DMS79 (cell line): ENCODE data around the gene GLA.

Source experiments
- DNase-seq: peaks from one replicate; lab custom pipeline; 2025; lab: John Stamatoyannopoulos, UW

GLA gene

DNA sequence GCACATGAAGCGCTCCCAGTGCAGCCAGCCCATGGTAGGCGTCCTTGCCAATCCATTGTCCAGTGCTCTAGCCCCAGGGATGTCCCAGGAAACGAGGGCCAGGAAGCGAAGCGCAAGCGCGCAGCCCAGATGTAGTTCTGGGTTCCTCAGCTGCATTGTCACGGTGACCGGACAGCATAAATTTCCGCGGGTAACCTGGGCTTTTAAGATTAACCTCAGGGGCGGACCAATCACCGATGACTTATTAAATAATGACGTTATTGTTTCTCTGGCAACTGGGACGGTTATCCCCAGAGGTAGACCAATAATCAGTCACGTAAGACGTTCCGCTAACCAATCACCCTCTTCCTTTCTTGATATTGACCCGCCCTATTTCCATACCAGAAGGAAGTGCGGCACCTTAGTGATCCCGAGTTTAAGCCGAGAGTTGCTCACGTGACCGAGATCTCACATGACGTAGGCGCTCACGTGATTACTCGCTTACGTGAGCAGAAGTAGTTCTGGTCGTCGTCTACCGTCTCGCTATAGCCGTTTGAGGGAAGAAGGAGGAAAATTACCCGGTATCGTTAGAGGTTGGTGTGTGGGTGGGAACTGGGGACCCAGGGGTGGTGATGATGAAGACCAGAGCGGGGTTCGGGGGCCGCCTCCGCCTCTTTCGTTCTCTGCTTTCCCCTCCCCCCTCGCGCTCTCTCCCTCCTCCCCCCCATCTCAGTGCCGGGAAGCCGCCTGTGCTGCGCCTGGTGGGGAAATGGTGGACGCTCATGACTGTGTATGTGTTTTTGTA is at the start of gene GLA, which contains the start of gene HNRNPH2:
Gene GLA (minus strand): TSS at position 178 of the 784 bp plus-strand sequence. CDS start 22 bp downstream, at position 156.
Gene HNRNPH2 (plus strand): TSS at position 475 of the 784 bp plus-strand sequence. CDS start 3,767 bp downstream, outside the sequence.
- DNase-seq: peak; percentile 92

DNA sequence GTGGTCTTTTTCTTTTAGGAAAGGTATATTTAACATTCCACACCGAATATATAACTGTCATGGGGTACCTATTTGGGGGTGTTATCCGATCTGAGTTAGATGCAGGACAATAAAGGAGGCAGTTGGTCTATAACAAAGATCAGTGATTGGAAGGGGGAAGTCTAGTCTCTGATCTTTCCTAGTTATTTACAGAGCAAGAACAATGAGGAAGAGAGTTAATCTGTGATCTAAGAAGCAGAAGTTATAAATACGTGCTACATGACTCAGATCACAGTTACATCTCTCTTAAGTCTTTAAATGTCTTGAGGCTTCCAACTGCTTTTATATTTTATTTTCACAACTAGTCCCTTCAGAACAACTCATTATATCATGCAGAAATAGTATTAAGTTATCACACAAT is 44.3 kb upstream of the GLA start:
- no peak for DNase-seq

GRCh38 chrX:101450961-101451360 is 43.2 kb upstream of the GLA start:
- DNase-seq: no peak

GRCh38 chrX:101450085-101450484 is 42.4 kb upstream of the GLA start:
- DNase-seq: no peak

DNA sequence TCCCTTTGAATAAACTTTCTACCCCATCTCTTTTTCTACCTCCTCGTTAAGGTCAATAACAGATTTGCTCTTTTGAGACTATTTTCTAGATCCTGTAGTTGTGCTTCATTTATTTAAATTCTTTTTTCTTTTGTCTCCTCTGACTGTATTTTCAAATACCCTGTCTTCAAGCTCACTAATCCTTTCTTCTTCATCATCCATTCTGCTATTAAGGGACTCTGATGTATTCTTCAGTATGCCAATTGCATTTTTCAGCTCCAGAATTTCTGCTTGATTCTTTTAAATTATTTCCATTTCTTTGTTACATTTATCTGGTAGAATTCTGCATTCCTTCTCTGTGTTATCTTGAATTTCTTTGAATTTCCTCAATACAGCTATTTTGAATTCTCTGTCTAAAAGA is 41.6 kb upstream of the GLA start:
- no peak for DNase-seq

- DNase-seq: no peak
These were observed 34.4 kb upstream of the GLA start for GRCh38 chrX:101442085-101442484.

GRCh38 chrX:101430457-101431078 is 22.8 kb upstream of the GLA start:
- DNase-seq: no peak

DNA sequence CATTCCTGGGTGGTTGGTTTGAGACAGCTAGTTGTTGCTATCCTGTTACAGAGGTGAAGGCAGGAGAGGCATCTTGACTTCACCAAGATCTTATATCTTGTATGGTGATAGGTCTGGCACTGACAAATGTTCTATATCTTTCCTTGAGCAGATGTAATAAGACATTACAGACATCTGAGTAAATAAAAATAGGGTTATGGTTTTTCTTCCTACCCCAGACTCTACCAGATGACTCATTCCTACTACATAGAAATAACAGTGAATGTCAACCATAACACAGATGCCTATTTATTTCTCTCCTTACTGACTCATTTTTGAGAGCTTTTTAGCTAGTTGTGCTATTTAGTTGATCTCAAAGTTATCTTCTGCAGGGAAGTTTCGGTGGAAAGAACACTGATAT is 22.2 kb upstream of the GLA start:
- DNase-seq: no peak

DNA sequence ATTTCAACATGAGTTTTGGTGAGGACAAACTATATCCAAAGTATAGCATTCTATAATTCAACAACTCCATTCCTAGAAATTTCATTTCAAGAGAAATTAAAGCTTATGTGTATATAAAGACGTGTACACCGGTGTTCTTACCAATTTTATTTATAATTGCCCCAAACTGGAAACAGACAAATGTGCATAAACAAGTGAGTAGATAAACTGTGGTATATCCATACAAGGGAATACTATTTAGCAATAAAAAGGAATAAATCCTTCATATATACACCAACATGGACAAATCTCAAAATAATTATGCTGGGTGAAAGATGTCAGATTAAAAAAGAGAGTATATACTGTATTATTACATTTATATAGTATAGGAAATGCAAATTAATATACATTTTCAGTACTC is 20.2 kb upstream of the GLA start:
- DNase-seq: no peak

DNA sequence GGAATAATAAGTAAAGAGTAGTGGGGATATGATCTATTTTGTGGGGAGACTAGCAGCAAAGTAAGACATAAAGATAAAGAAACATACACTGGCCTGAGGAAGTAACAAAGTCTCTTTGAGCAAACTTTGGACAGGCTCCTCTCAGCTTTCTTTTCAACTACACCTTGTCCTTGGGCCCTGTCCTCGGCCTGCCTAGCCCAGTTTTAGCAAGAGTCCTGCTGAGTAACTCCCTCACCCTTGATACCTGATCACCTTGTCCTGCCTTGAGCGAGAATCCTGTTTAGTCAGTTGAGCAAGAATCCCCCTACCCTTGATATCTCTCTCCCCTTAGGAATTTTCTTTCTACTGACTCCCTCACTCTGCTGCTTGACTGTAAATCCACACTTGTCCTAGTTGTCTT is 11.8 kb upstream of the GLA start:
- no peak for DNase-seq

- DNase-seq: peak; percentile 8
These were observed 10.5 kb upstream of the GLA start for GRCh38 chrX:101417981-101418841.

- DNase-seq: no peak
These were observed 9.5 kb upstream of the GLA start for GRCh38 chrX:101417190-101417589.

GRCh38 chrX:101416691-101417090 is 9.0 kb upstream of the GLA start:
- no peak for DNase-seq

- DNase-seq: no peak
These were observed 7.7 kb upstream of the GLA start for GRCh38 chrX:101415180-101416145.

- DNase-seq: no peak
These were observed 4.3 kb upstream of the GLA start for GRCh38 chrX:101411984-101412383.

GRCh38 chrX:101410461-101410860 is 2.7 kb upstream of the GLA start:
- DNase-seq: no peak

DNA sequence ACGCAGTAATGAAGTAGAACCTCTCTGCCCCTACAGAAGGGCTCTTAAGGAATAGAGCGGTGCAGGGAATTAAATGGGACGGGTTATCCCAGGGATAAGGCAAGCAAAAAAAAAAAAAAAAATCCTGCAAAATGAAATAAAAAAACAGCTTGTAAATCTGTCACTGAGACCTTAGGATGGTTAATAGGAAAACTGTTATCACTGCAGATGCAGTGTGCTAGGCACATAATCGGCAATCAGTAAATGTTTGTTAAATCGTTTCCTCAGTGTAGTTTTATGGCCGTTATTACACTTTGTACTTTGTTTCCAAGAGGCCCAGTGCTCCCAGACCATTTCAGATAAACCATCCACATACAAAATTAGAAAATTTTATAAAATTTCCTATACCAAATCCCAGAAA is 1.3 kb upstream of the GLA start:
- no peak for DNase-seq

DNA sequence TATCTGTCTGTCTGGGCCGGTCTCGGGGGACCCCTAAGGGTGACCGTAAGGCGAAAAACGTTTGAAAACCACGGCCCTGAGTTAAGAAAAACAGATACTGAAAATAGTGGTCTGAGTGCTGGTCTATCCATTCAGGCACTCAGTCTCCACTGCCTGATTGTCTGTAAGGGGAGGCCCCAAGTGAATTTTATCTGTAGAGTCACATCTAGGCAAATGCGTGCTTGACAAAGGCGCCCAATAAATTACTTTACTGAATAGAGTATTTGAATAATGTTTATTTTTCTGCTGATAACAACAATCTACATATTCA is 762 bp upstream of the GLA start:
- DNase-seq: no peak

- no peak for DNase-seq
These were observed 468 bp downstream of the GLA start for GRCh38 chrX:101407167-101407747.

- DNase-seq: no peak
These were observed 7.9 kb downstream of the GLA start for GRCh38 chrX:101399825-101400224.

GRCh38 chrX:101398694-101399093 is 9.0 kb downstream of the GLA start:
- DNase-seq: no peak
